B cell (primary cell): ENCODE results near the gene PCDHA13.

Experiments used
- CTCF ChIP-seq: fragments of 200-600 bp; IDR thresholded peaks from one replicate; pipeline ENCODE4 v1.8.0; 2022; ENCODE audit warnings: antibody characterized with exemption, mild to moderate bottlenecking
- EZH2 ChIP-seq: IDR thresholded peaks from 2 replicates; pipeline ENCODE4 v1.6.1; 2012; ENCODE audit warnings: borderline replicate concordance, low read depth, mild to moderate bottlenecking, moderate library complexity, low read length; ENCODE audit not compliant: insufficient read depth, poor library complexity, severe bottlenecking

- TF ChIP-seq CTCF (peak; percentile 15), EZH2 (no peak)
These were observed 44.7 kb downstream of the PCDHA13 start for GRCh38 chr5:140926443-140927227.
